Transverse colon (tissue), 4 donors: Measurements from ENCODE around the gene SP6. TPM values are rescaled to one million over a fixed set of nuclear protein-coding genes. Genes with fewer than 3 reads are reported as not detected.
A peak's percentile ranks its signal among the peaks of the same experiment; 100 is the strongest.

Experiments
- DNase-seq: peaks from one replicate; pipeline ENCODE4 v3.0.0-alpha.2; 2019
- H3K27ac ChIP-seq, 4 donors: fragments of 200-600 bp; sonication (generic); 2 replicates each; pipeline ENCODE4 v1.5.1; 2016 to 2018; ENCODE audit warnings: inconsistent platforms in 4 of 4
- H3K27me3 ChIP-seq: fragments of 200-600 bp; sonication (generic); 2 replicates; pipeline ENCODE4 v1.5.1; 2017; ENCODE audit warnings: inconsistent platforms
- H3K36me3 ChIP-seq, 4 donors: fragments of 200-600 bp; sonication (generic); 2 replicates each; pipeline ENCODE4 v1.5.1; 2017 to 2019; ENCODE audit warnings: inconsistent platforms in 4 of 4
- H3K4me1 ChIP-seq, 4 donors: fragments of 200-600 bp; sonication (generic); 2 replicates each; pipeline ENCODE4 v1.5.1; 2017 to 2020; ENCODE audit warnings: inconsistent platforms in 4 of 4
- H3K4me3 ChIP-seq, 4 donors: fragments of 200-600 bp; sonication (generic); 1 replicate in 1 of 4; 2 replicates in 3 of 4; pipeline versions ENCODE4 v1.5.1 to v1.6.1; 2017 to 2019; ENCODE audit warnings: inconsistent platforms in 4 of 4
- H3K9me3 ChIP-seq, 2 donors: fragments of 200-600 bp; sonication (generic); 2 replicates each; pipeline ENCODE4 v1.5.1; 2017 to 2019; ENCODE audit warnings: inconsistent platforms in 2 of 2
- EP300 ChIP-seq: sonication (generic); formaldehyde crosslinking; IDR thresholded peaks from one replicate; pipeline ENCODE4 v1.6.1; 2017; ENCODE audit warnings: antibody characterized with exemption, low read depth
- POLR2A ChIP-seq: fragments of 450-650 bp; IDR thresholded peaks from one replicate; pipeline ENCODE4 v1.6.1; 2016; ENCODE audit warnings: antibody characterized with exemption, mild to moderate bottlenecking, moderate library complexity
- POLR2AphosphoS5 ChIP-seq, 3 donors: sonication (generic); formaldehyde crosslinking; IDR thresholded peaks; one replicate each; pipeline ENCODE4 v1.6.1; 2016; ENCODE audit warnings: antibody characterized with exemption in 3 of 3
- WGBS, 2 donors: methylation state at CpG; one replicate each; pipeline ENCODE4 v1.1.5; 2018; ENCODE audit warnings: low coverage in 1 of 2; 5-methylcytosine and 5-hydroxymethylcytosine counted together
- in situ Hi-C, 4 donors: fragments of 200-750 bp; cut with MboI; loops; one replicate each; pipeline versions ENCODE4 v1.15.0 to v1.15.1; 2017; ENCODE audit warnings: low sequenced_read_pairs in 3 of 4, low pct_ligation_motif_present in 1 of 4, low pct_unique_long_range_greater_than_20kb in 1 of 4
- intact Hi-C: fragments of 100-400 bp; cut with DNase I; formaldehyde crosslinking; loops from one replicate; pipeline ENCODE4 v1.15.1; 2023; ENCODE audit warnings: low total_unique reads
- total RNA-seq, 4 donors: library from RNA; depleted of rRNA; stranded (reverse); fragments of >200 nt; gene quantifications; one replicate each; pipeline ENCODE4 v1.1.0, GENCODE V29; 2016
- TF ChIP-seq, protein P1 (sequence below), 5 experiments: fragments of 200-600 bp in 3 of 5; fragments of 450-650 bp in 2 of 5; sonication (generic) in 3 of 5; IDR thresholded peaks; 1 replicate in 2 of 5; 2 replicates in 3 of 5; pipeline ENCODE4 v1.5.1; 2016 to 2017; ENCODE audit warnings: antibody characterized with exemption in 5 of 5, inconsistent platforms in 3 of 5, mild to moderate bottlenecking in 2 of 5, moderate library complexity in 1 of 5

SP6 gene
- total RNA-seq, 4 donors from 2014 or later: 0.40 to 5.9 (median 4.9) TPM

DNA sequence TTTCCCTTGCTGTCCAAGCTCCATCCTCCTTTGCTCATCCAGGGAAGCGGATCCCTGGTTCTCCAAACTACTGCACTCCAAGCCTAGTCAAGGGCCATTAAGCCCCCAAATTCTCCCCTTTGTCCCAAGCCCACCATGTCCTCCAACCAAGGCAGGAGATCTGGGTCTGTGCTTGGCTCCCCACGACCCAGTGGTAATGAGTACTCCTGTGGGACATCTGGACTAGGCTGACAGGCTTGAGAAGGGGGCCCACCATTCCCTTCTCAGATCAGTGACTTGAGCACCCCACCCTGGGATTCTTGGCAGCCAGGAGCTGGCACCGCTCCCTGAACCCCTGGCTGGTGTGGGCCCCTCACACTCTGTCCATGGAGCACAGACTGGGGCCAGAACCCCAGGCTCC lies 46.5 kb downstream of the SP6 start:
- in situ Hi-C loops (no loop called here), intact Hi-C loops (no loop called here)
- Histone ChIP-seq H3K4me3 (no peak overlapping the region), H3K27me3 (no peaks in the 10 kb centered on the region), H3K9me3 (no peaks in the 10 kb centered on the region), H3K27ac (no peak overlapping the region), H3K36me3 (peaks cover 0 to 24% (median 10%) of the 10 kb centered on the region in 4 donors), H3K4me1 (peaks cover 0 to under 1% (median 0%) of the 10 kb centered on the region in 4 donors)
- TF ChIP-seq POLR2AphosphoS5 (IDR thresholded peaks at IDR 0.05) (no peak), EP300 (no peak), POLR2A (no peak)
- TF ChIP-seq, protein P1, sequence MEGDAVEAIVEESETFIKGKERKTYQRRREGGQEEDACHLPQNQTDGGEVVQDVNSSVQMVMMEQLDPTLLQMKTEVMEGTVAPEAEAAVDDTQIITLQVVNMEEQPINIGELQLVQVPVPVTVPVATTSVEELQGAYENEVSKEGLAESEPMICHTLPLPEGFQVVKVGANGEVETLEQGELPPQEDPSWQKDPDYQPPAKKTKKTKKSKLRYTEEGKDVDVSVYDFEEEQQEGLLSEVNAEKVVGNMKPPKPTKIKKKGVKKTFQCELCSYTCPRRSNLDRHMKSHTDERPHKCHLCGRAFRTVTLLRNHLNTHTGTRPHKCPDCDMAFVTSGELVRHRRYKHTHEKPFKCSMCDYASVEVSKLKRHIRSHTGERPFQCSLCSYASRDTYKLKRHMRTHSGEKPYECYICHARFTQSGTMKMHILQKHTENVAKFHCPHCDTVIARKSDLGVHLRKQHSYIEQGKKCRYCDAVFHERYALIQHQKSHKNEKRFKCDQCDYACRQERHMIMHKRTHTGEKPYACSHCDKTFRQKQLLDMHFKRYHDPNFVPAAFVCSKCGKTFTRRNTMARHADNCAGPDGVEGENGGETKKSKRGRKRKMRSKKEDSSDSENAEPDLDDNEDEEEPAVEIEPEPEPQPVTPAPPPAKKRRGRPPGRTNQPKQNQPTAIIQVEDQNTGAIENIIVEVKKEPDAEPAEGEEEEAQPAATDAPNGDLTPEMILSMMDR (IDR thresholded peaks at IDR 0.05): no peak
- no peak for DNase-seq
- WGBS, 2 donors: 60 to 66% methylated on average over 1 to 2 of the region's 3 CpGs

DNA sequence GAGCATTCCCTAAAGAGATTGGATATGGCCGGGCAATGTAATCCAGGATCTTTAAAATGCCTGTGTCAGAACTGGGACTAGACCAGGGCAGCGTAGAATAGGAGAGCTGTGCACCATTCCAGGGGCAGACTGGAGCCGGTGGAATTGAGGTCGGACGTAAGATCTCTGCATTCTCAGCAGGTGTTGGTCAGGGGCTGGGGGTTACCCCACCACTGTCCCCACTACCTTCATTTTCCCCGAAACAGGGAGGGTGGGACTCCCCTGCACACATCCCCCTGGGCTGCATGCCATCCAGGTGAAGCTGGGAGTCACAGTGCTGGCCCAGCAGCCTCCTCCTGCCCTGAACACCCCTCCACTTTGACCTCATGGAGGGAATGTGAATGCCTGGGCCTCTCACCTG lies 47.2 kb downstream of the SP6 start:
- in situ Hi-C loops (no loop called here), intact Hi-C loops (no loop called here)
- Histone ChIP-seq H3K27me3 (no peaks in the 10 kb centered on the region), H3K9me3 (no peaks in the 10 kb centered on the region), H3K27ac (no peak overlapping the region), H3K4me3 (no peak overlapping the region), H3K36me3 (peaks cover 0 to 17% (median 7%) of the 10 kb centered on the region in 4 donors), H3K4me1 (no peaks in the 10 kb centered on the region)
- 67% methylated on average over 6 of the region's 6 CpGs; no CpG with 5 or more reads in 1 of the 2 donors for WGBS, 2 donors
- DNase-seq: no peak
- TF ChIP-seq EP300 (no peak), POLR2A (no peak), POLR2AphosphoS5 (IDR thresholded peaks at IDR 0.05) (no peak)
- TF ChIP-seq, protein P1 (IDR thresholded peaks at IDR 0.05): no peak

DNA sequence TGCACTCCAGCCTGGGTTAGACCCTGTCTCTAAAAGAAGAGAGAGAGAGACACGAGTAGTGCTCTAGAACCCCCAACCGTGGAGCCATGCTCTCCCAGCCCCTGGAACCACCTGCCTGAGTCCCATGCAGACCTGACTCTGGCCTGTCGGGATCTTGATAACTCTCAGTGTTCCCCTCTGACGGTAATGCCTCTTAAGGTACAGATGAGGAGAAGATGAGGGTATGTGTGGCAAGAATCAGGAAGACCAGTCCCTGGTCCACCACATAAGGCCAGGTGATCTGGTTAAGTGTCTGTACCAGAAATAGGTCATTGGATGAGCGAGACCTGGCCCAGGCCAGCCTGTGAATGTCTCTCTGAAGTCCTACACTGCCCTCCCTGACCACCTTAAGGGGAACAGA lies 47.8 kb downstream of the SP6 start:
- 62% methylated on average over 5 of the region's 5 CpGs; no CpG with 5 or more reads in 1 of the 2 donors for WGBS, 2 donors

DNA sequence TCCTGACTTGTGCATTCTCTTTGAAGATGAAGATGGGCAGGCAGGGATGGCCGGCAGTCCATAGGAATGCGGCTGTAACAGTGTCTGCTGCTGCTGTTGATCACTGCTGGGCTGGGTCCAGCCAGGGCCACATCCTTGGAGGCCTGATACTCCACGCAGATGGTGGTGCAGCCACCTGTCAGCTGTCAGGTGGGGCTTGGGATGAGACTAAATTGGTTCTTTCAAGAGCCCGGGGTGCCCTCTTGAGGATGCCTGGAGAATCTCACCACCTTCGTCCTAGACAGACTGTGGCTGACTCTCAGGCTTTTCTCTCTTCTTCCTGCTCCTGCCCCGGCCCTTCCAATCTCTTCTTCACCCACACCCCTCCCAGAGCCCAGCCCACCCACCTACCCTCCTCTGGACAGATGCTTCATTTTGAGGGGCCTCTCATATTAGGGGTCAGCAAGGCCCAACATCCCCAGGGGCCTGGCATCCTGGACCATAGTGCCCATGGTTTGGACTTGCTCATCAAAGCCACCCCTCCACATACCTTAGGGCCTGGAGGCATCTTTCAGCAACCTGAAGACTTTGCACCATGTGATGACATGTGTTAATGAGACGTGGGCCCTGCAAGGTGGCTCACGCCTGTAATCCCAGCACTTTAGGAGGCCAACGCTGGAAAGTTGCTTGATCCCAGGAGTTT lies 48.5 kb downstream of the SP6 start:
- H3K4me1 ChIP-seq: no peaks in the 10 kb centered on the region
- H3K9me3 ChIP-seq: no peaks in the 10 kb centered on the region
- DNase-seq: peak; percentile 62
- intact Hi-C loops: no loop called here
- no peak overlapping the region for H3K27ac ChIP-seq
- TF ChIP-seq POLR2AphosphoS5 (IDR thresholded peaks at IDR 0.05) (no peak), POLR2A (no peak)
- TF ChIP-seq, protein P1 (IDR thresholded peaks at IDR 0.05): peak; percentile 48 to 57 (median 53)
- no peak overlapping the region for H3K4me3 ChIP-seq
- no peaks in the 10 kb centered on the region for H3K27me3 ChIP-seq
- 33% methylated on average over 9 of the region's 9 CpGs; no CpG with 5 or more reads in 1 of the 2 donors for WGBS, 2 donors
- in situ Hi-C loops: no loop called here
- peaks cover 0 to 6% (median 1%) of the 10 kb centered on the region in 4 donors for H3K36me3 ChIP-seq

More for the DNA sequence above, 47.8 kb downstream of the SP6 start:
- no peak for TF ChIP-seq EP300
- TF ChIP-seq, protein P1 (IDR thresholded peaks at IDR 0.05): no peak
- no peak for TF ChIP-seq POLR2A
- TF ChIP-seq POLR2AphosphoS5 (IDR thresholded peaks at IDR 0.05): no peak
- H3K36me3 ChIP-seq: peaks cover 0 to 11% (median 5%) of the 10 kb centered on the region in 4 donors
- intact Hi-C loops: no loop called here
- no peaks in the 10 kb centered on the region for H3K4me1 ChIP-seq
- no peak overlapping the region for H3K27ac ChIP-seq
- no peaks in the 10 kb centered on the region for H3K9me3 ChIP-seq
- in situ Hi-C loops: no loop called here
- DNase-seq: no peak
- no peak overlapping the region for H3K4me3 ChIP-seq
- no peaks in the 10 kb centered on the region for H3K27me3 ChIP-seq
